ENCODE measurements around the gene P2RY2. TPM values are rescaled to one million over a fixed set of nuclear protein-coding genes. Genes with fewer than 3 reads are reported as not detected.

The P2RY2 gene
- total and polyA plus RNA-seq, 12 donors, result 7.1 to 37.5 (median 11.1) TPM

- Histone ChIP-seq H3K4me1 (peaks cover 8 to 44% (median 27%) of the 10 kb centered on the region in 9 donors), H3K27me3 (peaks cover 0 to 33% (median 9%) of the 10 kb centered on the region in 7 donors), H3K36me3 (no peaks in the 10 kb centered on the region), H3K27ac (no peak overlapping the region), H3K4me3 (no peak overlapping the region), H3K9me3 (no peaks in the 10 kb centered on the region)
- no peak for DNase-seq
- WGBS, 2 donors, result 79 to 80% methylated on average over 5 of the region's 5 CpGs
- TF ChIP-seq, protein P1, sequence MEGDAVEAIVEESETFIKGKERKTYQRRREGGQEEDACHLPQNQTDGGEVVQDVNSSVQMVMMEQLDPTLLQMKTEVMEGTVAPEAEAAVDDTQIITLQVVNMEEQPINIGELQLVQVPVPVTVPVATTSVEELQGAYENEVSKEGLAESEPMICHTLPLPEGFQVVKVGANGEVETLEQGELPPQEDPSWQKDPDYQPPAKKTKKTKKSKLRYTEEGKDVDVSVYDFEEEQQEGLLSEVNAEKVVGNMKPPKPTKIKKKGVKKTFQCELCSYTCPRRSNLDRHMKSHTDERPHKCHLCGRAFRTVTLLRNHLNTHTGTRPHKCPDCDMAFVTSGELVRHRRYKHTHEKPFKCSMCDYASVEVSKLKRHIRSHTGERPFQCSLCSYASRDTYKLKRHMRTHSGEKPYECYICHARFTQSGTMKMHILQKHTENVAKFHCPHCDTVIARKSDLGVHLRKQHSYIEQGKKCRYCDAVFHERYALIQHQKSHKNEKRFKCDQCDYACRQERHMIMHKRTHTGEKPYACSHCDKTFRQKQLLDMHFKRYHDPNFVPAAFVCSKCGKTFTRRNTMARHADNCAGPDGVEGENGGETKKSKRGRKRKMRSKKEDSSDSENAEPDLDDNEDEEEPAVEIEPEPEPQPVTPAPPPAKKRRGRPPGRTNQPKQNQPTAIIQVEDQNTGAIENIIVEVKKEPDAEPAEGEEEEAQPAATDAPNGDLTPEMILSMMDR (IDR thresholded peaks at IDR 0.05), result no peak
- intact Hi-C loops (cut with DNase I), result no loop called here
- ATAC-seq, result no peak
Observed at GRCh38 chr11:73262851-73263495, 44.9 kb downstream of the P2RY2 start.

DNA sequence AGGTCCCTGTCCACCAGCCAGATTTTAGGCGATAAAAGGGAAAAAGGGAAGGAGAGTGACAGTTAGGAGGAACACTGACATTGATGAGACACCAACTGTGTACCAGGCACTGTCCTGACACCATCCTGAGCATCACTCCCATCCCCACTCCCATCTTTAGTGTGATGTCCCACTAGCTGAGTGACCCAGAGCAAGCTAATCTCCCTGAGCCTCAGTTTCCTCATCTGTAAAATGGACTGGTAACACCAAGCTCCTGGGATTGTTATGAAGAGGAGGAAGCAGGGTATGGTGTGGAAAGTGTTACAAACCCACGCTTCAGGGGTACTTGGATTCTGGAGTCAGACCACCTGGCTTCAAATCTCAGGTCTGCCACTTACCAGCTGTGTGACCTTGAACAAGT lies 45.6 kb downstream of the P2RY2 start:
- peaks cover 0 to 33% (median 9%) of the 10 kb centered on the region in 7 donors for H3K27me3 ChIP-seq
- WGBS, 2 donors, result 92 to 94% methylated on average over 2 of the region's 2 CpGs
- TF ChIP-seq, protein P1 (IDR thresholded peaks at IDR 0.05), result no peak
- peaks cover 5 to 39% (median 22%) of the 10 kb centered on the region in 9 donors for H3K4me1 ChIP-seq
- no peaks in the 10 kb centered on the region for H3K9me3 ChIP-seq
- H3K27ac ChIP-seq, result no peak overlapping the region
- ATAC-seq, result no peak
- H3K4me3 ChIP-seq, result no peak overlapping the region
- H3K36me3 ChIP-seq, result no peaks in the 10 kb centered on the region
- DNase-seq, result no peak
- intact Hi-C loops (cut with DNase I), result no loop called here

DNA sequence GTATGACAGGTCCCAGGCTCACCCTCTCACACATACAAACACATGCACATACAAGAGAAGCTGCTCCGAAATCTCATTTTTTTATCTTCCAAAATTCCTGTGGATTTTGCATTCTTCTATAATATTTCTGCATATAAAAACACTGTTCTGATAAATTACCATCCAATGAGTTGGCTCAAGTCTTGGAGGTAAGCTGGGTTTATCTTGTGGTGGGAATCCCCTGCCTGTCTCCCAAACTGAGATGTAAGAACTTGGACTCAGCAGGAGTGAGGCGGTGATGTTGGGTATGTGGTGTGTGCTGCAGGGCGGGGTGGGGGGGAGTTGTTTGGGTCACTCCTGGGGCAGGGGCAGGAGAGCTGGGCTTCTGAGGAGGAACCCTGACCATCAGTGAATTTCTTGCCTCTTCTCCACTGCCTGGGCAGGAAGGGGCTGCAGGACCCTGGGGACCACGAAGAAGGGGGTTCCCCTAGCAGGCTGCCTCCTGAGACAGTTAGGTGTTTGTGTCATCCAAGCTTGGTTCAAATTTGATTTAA lies 47.3 kb downstream of the P2RY2 start:
- Histone ChIP-seq H3K36me3 (no peaks in the 10 kb centered on the region), H3K9me3 (no peaks in the 10 kb centered on the region), H3K4me3 (peak overlapping the region in 1 of 10 donors; percentile 49), H3K27ac (peak overlapping the region in 2 of 10 donors; percentile 43 to 55), H3K4me1 (peaks cover 5 to 55% (median 35%) of the 10 kb centered on the region in 9 donors), H3K27me3 (peaks cover 0 to 33% (median 9%) of the 10 kb centered on the region in 7 donors)
- intact Hi-C loops (cut with DNase I), result no loop called here
- TF ChIP-seq, protein P1 (IDR thresholded peaks at IDR 0.05), result no peak
- ATAC-seq, result peak in 4 of 8 donors; percentile 6 to 43 (median 30)
- WGBS, 2 donors, result 78 to 80% methylated on average over 4 of the region's 4 CpGs
- no peak for DNase-seq

- ATAC-seq (peak; percentile 15 to 82 (median 54)), DNase-seq (no peak)
- H3K27ac ChIP-seq, result peak overlapping the region in 5 of 10 donors; percentile 5 to 55 (median 29)
- no peaks in the 10 kb centered on the region for H3K9me3 ChIP-seq
- TF ChIP-seq, protein P1 (IDR thresholded peaks at IDR 0.05), result no peak
- peaks cover 5 to 62% (median 35%) of the 10 kb centered on the region in 9 donors for H3K4me1 ChIP-seq
- H3K36me3 ChIP-seq, result no peaks in the 10 kb centered on the region
- 79 to 86% methylated on average over 3 of the region's 3 CpGs for WGBS, 2 donors
- intact Hi-C loops (cut with DNase I), result no loop called here
- peaks cover 0 to 33% (median 9%) of the 10 kb centered on the region in 7 donors for H3K27me3 ChIP-seq
- H3K4me3 ChIP-seq, result no peak overlapping the region
Observed at GRCh38 chr11:73265853-73266645, 48.0 kb downstream of the P2RY2 start.
